ENCODE measurements around the gene ARHGAP31.

ARHGAP31 gene

GRCh38 chr3:119279584-119280243 is 14.5 kb upstream of the ARHGAP31 start:
- H3K4me3 ChIP-seq (ENCODE audit: low read length), result no peak overlapping the region
- no peak overlapping the region for H3K27ac ChIP-seq (ENCODE audit: low read length)
- H3K9ac ChIP-seq (ENCODE audit: low read depth, low read length), result no peak overlapping the region
- no peaks in the 10 kb centered on the region for H3K4me1 ChIP-seq (ENCODE audit: insufficient read depth, low read length)
- H3K9me3 ChIP-seq (ENCODE audit: insufficient read depth, low read depth, low read length), result peaks cover 12% of the 10 kb centered on the region
- H3K27me3 ChIP-seq (ENCODE audit: insufficient read depth, low read length), result no peaks in the 10 kb centered on the region
- H3K36me3 ChIP-seq (ENCODE audit: insufficient read depth, low read depth, low read length), result no peaks in the 10 kb centered on the region

- Histone ChIP-seq H3K4me3 (ENCODE audit: low read length) (no peak overlapping the region), H3K36me3 (ENCODE audit: insufficient read depth, low read depth, low read length) (no peaks in the 10 kb centered on the region), H3K27me3 (ENCODE audit: insufficient read depth, low read length) (peaks cover 17% of the 10 kb centered on the region), H3K9ac (ENCODE audit: low read depth, low read length) (no peak overlapping the region), H3K27ac (ENCODE audit: low read length) (no peak overlapping the region), H3K9me3 (ENCODE audit: insufficient read depth, low read depth, low read length) (no peaks in the 10 kb centered on the region; the same call in 1 of the 2 replicates), H3K4me1 (ENCODE audit: insufficient read depth, low read length) (peaks cover 5% of the 10 kb centered on the region; the same call in 1 of the 2 replicates)
These were observed 5.3 kb upstream of the ARHGAP31 start for GRCh38 chr3:119288669-119289403.

GRCh38 chr3:119289404-119289770 is 4.8 kb upstream of the ARHGAP31 start:
- H3K27me3 ChIP-seq (ENCODE audit: insufficient read depth, low read length), result peaks cover 23% of the 10 kb centered on the region

GRCh38 chr3:119290613-119291012 is 3.6 kb upstream of the ARHGAP31 start:
- H3K36me3 ChIP-seq (ENCODE audit: insufficient read depth, low read depth, low read length), result no peaks in the 10 kb centered on the region
- H3K9ac ChIP-seq (ENCODE audit: low read depth, low read length), result no peak overlapping the region
- H3K4me3 ChIP-seq (ENCODE audit: low read length), result no peak overlapping the region
- no peak overlapping the region for H3K27ac ChIP-seq (ENCODE audit: low read length)
- peaks cover 34% of the 10 kb centered on the region for H3K27me3 ChIP-seq (ENCODE audit: insufficient read depth, low read length)
- H3K9me3 ChIP-seq (ENCODE audit: insufficient read depth, low read depth, low read length), result no peaks in the 10 kb centered on the region; the same call in 1 of the 2 replicates
- H3K4me1 ChIP-seq (ENCODE audit: insufficient read depth, low read length), result peaks cover 5% of the 10 kb centered on the region; the same call in 1 of the 2 replicates

More at GRCh38 chr3:119289404-119289770, 4.8 kb upstream of the ARHGAP31 start:
- H3K27ac ChIP-seq (ENCODE audit: low read length), result no peak overlapping the region
- H3K4me1 ChIP-seq (ENCODE audit: insufficient read depth, low read length), result peaks cover 5% of the 10 kb centered on the region; the same call in 1 of the 2 replicates
- no peak overlapping the region for H3K4me3 ChIP-seq (ENCODE audit: low read length)
- no peaks in the 10 kb centered on the region; the same call in 1 of the 2 replicates for H3K9me3 ChIP-seq (ENCODE audit: insufficient read depth, low read depth, low read length)
- H3K36me3 ChIP-seq (ENCODE audit: insufficient read depth, low read depth, low read length), result no peaks in the 10 kb centered on the region
- H3K9ac ChIP-seq (ENCODE audit: low read depth, low read length), result no peak overlapping the region

- H3K9me3 ChIP-seq (ENCODE audit: insufficient read depth, low read depth, low read length), result no peaks in the 10 kb centered on the region; the same call in 1 of the 2 replicates
- peaks cover 40% of the 10 kb centered on the region for H3K27me3 ChIP-seq (ENCODE audit: insufficient read depth, low read length)
- no peak overlapping the region for H3K27ac ChIP-seq (ENCODE audit: low read length)
- H3K4me3 ChIP-seq (ENCODE audit: low read length), result no peak overlapping the region
- H3K4me1 ChIP-seq (ENCODE audit: insufficient read depth, low read length), result peaks cover 10% of the 10 kb centered on the region; the same call in 1 of the 2 replicates
- H3K9ac ChIP-seq (ENCODE audit: low read depth, low read length), result no peak overlapping the region
- no peaks in the 10 kb centered on the region for H3K36me3 ChIP-seq (ENCODE audit: insufficient read depth, low read depth, low read length)
These were observed 3.0 kb upstream of the ARHGAP31 start for GRCh38 chr3:119291062-119291700.

GRCh38 chr3:119292666-119293065 is 1.5 kb upstream of the ARHGAP31 start:
- no peak overlapping the region for H3K4me3 ChIP-seq (ENCODE audit: low read length)
- H3K27me3 ChIP-seq (ENCODE audit: insufficient read depth, low read length), result peaks cover 54% of the 10 kb centered on the region
- H3K27ac ChIP-seq (ENCODE audit: low read length), result no peak overlapping the region
- H3K9me3 ChIP-seq (ENCODE audit: insufficient read depth, low read depth, low read length), result no peaks in the 10 kb centered on the region; the same call in 1 of the 2 replicates
- no peaks in the 10 kb centered on the region for H3K36me3 ChIP-seq (ENCODE audit: insufficient read depth, low read depth, low read length)
- no peak overlapping the region for H3K9ac ChIP-seq (ENCODE audit: low read depth, low read length)
- peaks cover 14% of the 10 kb centered on the region; the same call in 1 of the 2 replicates for H3K4me1 ChIP-seq (ENCODE audit: insufficient read depth, low read length)

GRCh38 chr3:119293105-119293870 is 895 bp upstream of the ARHGAP31 start:
- Histone ChIP-seq H3K9me3 (ENCODE audit: insufficient read depth, low read depth, low read length) (no peaks in the 10 kb centered on the region), H3K9ac (ENCODE audit: low read depth, low read length) (0 out of 2 replicates have a peak overlapping the region, but pooled peaks have one; percentile 11), H3K36me3 (ENCODE audit: insufficient read depth, low read depth, low read length) (no peaks in the 10 kb centered on the region), H3K4me1 (ENCODE audit: insufficient read depth, low read length) (peaks cover 14% of the 10 kb centered on the region; the same call in 1 of the 2 replicates), H3K27ac (ENCODE audit: low read length) (no peak overlapping the region), H3K4me3 (ENCODE audit: low read length) (peak overlapping the region; percentile 80), H3K27me3 (ENCODE audit: insufficient read depth, low read length) (peaks cover 57% of the 10 kb centered on the region)

- Histone ChIP-seq H3K4me1 (ENCODE audit: insufficient read depth, low read length) (peaks cover 14% of the 10 kb centered on the region; the same call in 1 of the 2 replicates), H3K27ac (ENCODE audit: low read length) (no peak overlapping the region), H3K27me3 (ENCODE audit: insufficient read depth, low read length) (peaks cover 57% of the 10 kb centered on the region), H3K9me3 (ENCODE audit: insufficient read depth, low read depth, low read length) (no peaks in the 10 kb centered on the region), H3K9ac (ENCODE audit: low read depth, low read length) (peak overlapping the region; percentile 56; the same call in 1 of the 2 replicates), H3K36me3 (ENCODE audit: insufficient read depth, low read depth, low read length) (no peaks in the 10 kb centered on the region), H3K4me3 (ENCODE audit: low read length) (peak overlapping the region; percentile 80)
These were observed 801 bp downstream of the ARHGAP31 start for GRCh38 chr3:119294696-119295671.

- Histone ChIP-seq H3K4me3 (ENCODE audit: low read length) (peak overlapping the region; percentile 80; the same call in 1 of the 2 replicates), H3K27ac (ENCODE audit: low read length) (no peak overlapping the region)
These were observed 1.9 kb downstream of the ARHGAP31 start for GRCh38 chr3:119295816-119296726.

More at GRCh38 chr3:119295816-119296726, 1.9 kb downstream of the ARHGAP31 start:
- Histone ChIP-seq H3K9ac (ENCODE audit: low read depth, low read length) (peak overlapping the region; percentile 7; the same call in 1 of the 2 replicates), H3K36me3 (ENCODE audit: insufficient read depth, low read depth, low read length) (no peaks in the 10 kb centered on the region), H3K4me1 (ENCODE audit: insufficient read depth, low read length) (peaks cover 14% of the 10 kb centered on the region; the same call in 1 of the 2 replicates), H3K27me3 (ENCODE audit: insufficient read depth, low read length) (peaks cover 57% of the 10 kb centered on the region), H3K9me3 (ENCODE audit: insufficient read depth, low read depth, low read length) (no peaks in the 10 kb centered on the region)
